ENCODE measurements around the gene MYH7. TPM values are rescaled to one million over a fixed set of nuclear protein-coding genes. Genes with fewer than 3 reads are reported as not detected.

The MYH7 gene
- total RNA-seq, 1 donor from 2014 or later: not detected

GRCh38 chr14:23399591-23399990 lies 35.9 kb downstream of the MYH7 start:
- no peak overlapping the region for H3K27ac ChIP-seq (ENCODE audit: low read depth, low read length)
- Mint-ChIP-seq H3K4me3 (ENCODE audit: unreplicated experiment) (no peak overlapping the region), H3K27me3 (ENCODE audit: low read depth, unreplicated experiment) (peaks cover 73% of the 10 kb centered on the region), H3K4me1 (ENCODE audit: low read depth, unreplicated experiment) (no peaks in the 10 kb centered on the region), H3K36me3 (ENCODE audit: low read depth, unreplicated experiment) (no peaks in the 10 kb centered on the region), H3K27ac (ENCODE audit: unreplicated experiment) (no peak overlapping the region), H3K9me3 (ENCODE audit: unreplicated experiment) (peaks cover 12% of the 10 kb centered on the region)
- DNase-seq (ENCODE audit: low read depth): no peak
- no peak for TF ChIP-seq CTCF (IDR thresholded peaks at IDR 0.05; ENCODE audit: insufficient read depth, low read depth, low read length)
- H2AFZ ChIP-seq (ENCODE audit: low read depth, low read length): no peak overlapping the region
- no peaks in the 10 kb centered on the region for H3K36me3 ChIP-seq (ENCODE audit: insufficient read depth, low read length)
- no peaks in the 10 kb centered on the region for H3K9me3 ChIP-seq (ENCODE audit: insufficient read depth, low read depth, low read length)
- no peaks in the 10 kb centered on the region for H3K4me1 ChIP-seq (ENCODE audit: insufficient read depth, low read length)
- no peak overlapping the region for H3K4me2 ChIP-seq (ENCODE audit: low read length)
- FAIRE-seq: no peak
- H3K79me2 ChIP-seq (ENCODE audit: insufficient read depth, low read length): no peaks in the 10 kb centered on the region
- H3K27me3 ChIP-seq (ENCODE audit: insufficient read depth, low read length): no peaks in the 10 kb centered on the region
- H3K4me3 ChIP-seq (ENCODE audit: insufficient read depth, low read depth, low read length): no peak overlapping the region
- H3K9ac ChIP-seq (ENCODE audit: low read length): no peak overlapping the region
- H4K20me1 ChIP-seq (ENCODE audit: insufficient read depth, low read length): no peaks in the 10 kb centered on the region

- peaks cover 69% of the 10 kb centered on the region for H3K27me3 Mint-ChIP-seq (ENCODE audit: low read depth, unreplicated experiment)
- TF ChIP-seq EZH2 (IDR thresholded peaks at IDR 0.05; ENCODE audit: insufficient read depth, low read length) (no peak), CTCF (IDR thresholded peaks at IDR 0.05; ENCODE audit: insufficient read depth, low read depth, low read length) (no peak)
- H3K4me2 ChIP-seq (ENCODE audit: low read length): no peak overlapping the region
- no peak overlapping the region for H3K27ac ChIP-seq (ENCODE audit: low read depth, low read length)
- H3K9ac ChIP-seq (ENCODE audit: low read length): no peak overlapping the region
- H3K36me3 ChIP-seq (ENCODE audit: insufficient read depth, low read length): no peaks in the 10 kb centered on the region
- H3K79me2 ChIP-seq (ENCODE audit: insufficient read depth, low read length): no peaks in the 10 kb centered on the region
- H2AFZ ChIP-seq (ENCODE audit: low read depth, low read length): no peak overlapping the region
- no peak for DNase-seq (ENCODE audit: low read depth)
- no peak overlapping the region for H3K27ac Mint-ChIP-seq (ENCODE audit: unreplicated experiment)
- H3K4me3 Mint-ChIP-seq (ENCODE audit: unreplicated experiment): no peak overlapping the region
- FAIRE-seq: no peak
- no peaks in the 10 kb centered on the region for H3K36me3 Mint-ChIP-seq (ENCODE audit: low read depth, unreplicated experiment)
- no peaks in the 10 kb centered on the region for H3K4me1 Mint-ChIP-seq (ENCODE audit: low read depth, unreplicated experiment)
- H3K4me3 ChIP-seq (ENCODE audit: insufficient read depth, low read depth, low read length): no peak overlapping the region
- peaks cover 12% of the 10 kb centered on the region for H3K9me3 Mint-ChIP-seq (ENCODE audit: unreplicated experiment)
- H3K9me3 ChIP-seq (ENCODE audit: insufficient read depth, low read depth, low read length): no peaks in the 10 kb centered on the region
- H3K4me1 ChIP-seq (ENCODE audit: insufficient read depth, low read length): no peaks in the 10 kb centered on the region
- no peaks in the 10 kb centered on the region for H4K20me1 ChIP-seq (ENCODE audit: insufficient read depth, low read length)
- H3K27me3 ChIP-seq (ENCODE audit: insufficient read depth, low read length): no peaks in the 10 kb centered on the region
Observed at GRCh38 chr14:23399136-23399535, 36.3 kb downstream of the MYH7 start.

GRCh38 chr14:23398348-23398747 lies 37.1 kb downstream of the MYH7 start:
- no peak overlapping the region for H3K9ac ChIP-seq (ENCODE audit: low read length)
- no peak overlapping the region for H3K4me2 ChIP-seq (ENCODE audit: low read length)
- H3K79me2 ChIP-seq (ENCODE audit: insufficient read depth, low read length): no peaks in the 10 kb centered on the region
- H2AFZ ChIP-seq (ENCODE audit: low read depth, low read length): no peak overlapping the region
- FAIRE-seq (no peak), DNase-seq (ENCODE audit: low read depth) (no peak)
- H3K36me3 Mint-ChIP-seq (ENCODE audit: low read depth, unreplicated experiment): no peaks in the 10 kb centered on the region
- peaks cover 64% of the 10 kb centered on the region for H3K27me3 Mint-ChIP-seq (ENCODE audit: low read depth, unreplicated experiment)
- no peaks in the 10 kb centered on the region for H3K9me3 ChIP-seq (ENCODE audit: insufficient read depth, low read depth, low read length)
- TF ChIP-seq EZH2 (IDR thresholded peaks at IDR 0.05; ENCODE audit: insufficient read depth, low read length) (no peak), CTCF (IDR thresholded peaks at IDR 0.05; ENCODE audit: insufficient read depth, low read depth, low read length) (no peak)
- no peaks in the 10 kb centered on the region for H3K36me3 ChIP-seq (ENCODE audit: insufficient read depth, low read length)
- no peak overlapping the region for H3K27ac ChIP-seq (ENCODE audit: low read depth, low read length)
- H3K4me1 ChIP-seq (ENCODE audit: insufficient read depth, low read length): no peaks in the 10 kb centered on the region
- no peaks in the 10 kb centered on the region for H3K27me3 ChIP-seq (ENCODE audit: insufficient read depth, low read length)
- no peak overlapping the region for H3K27ac Mint-ChIP-seq (ENCODE audit: unreplicated experiment)
- H3K9me3 Mint-ChIP-seq (ENCODE audit: unreplicated experiment): peaks cover 12% of the 10 kb centered on the region
- no peaks in the 10 kb centered on the region for H3K4me1 Mint-ChIP-seq (ENCODE audit: low read depth, unreplicated experiment)
- H3K4me3 Mint-ChIP-seq (ENCODE audit: unreplicated experiment): no peak overlapping the region
- H4K20me1 ChIP-seq (ENCODE audit: insufficient read depth, low read length): no peaks in the 10 kb centered on the region
- no peak overlapping the region for H3K4me3 ChIP-seq (ENCODE audit: insufficient read depth, low read depth, low read length)

All from astrocyte (in vitro differentiated cells and primary cell).